HepG2 (cell line): ENCODE measurements around the gene PHACTR3. TPM values are rescaled to one million over a fixed set of nuclear protein-coding genes. Genes with fewer than 3 reads are reported as not detected.

ENCODE experiments used
- ATAC-seq: fragments of 200-7000 bp; cut with Tn5 transposase; 3 replicates; pipeline ENCODE4 v1.9.1; 2020; ENCODE audit warnings: mild to moderate bottlenecking, moderate library complexity
- BruUV-seq: library from RNA; stranded (reverse); fragments of 400-500 nt; replicated peaks from 2 replicates; lab custom pipeline; 2021; lab: Mats Ljungman, UMichigan
- CTCF ChIA-PET: fragments of 300-600 bp; formaldehyde crosslinking; extraction: SDS; loops from one replicate; lab custom pipeline; 2021; ENCODE audit warnings: low total read pairs, inconsistent platforms, low intra/inter-chr PET ratio; lab: Yijun Ruan, JAX
- POLR2A ChIA-PET: fragments of 350-600 bp; sonication (Branson Sonifier 250); formaldehyde crosslinking; loops from one replicate; lab custom pipeline; 2020; ENCODE audit warnings: antibody characterized with exemption, inconsistent platforms; lab: Yijun Ruan, JAX
- DNase-seq: peaks from one replicate; pipeline ENCODE4 v3.0.0-alpha.2; 2015; ENCODE audit warnings: low spot score
- FAIRE-seq: peaks from 3 replicates; lab custom pipeline; 2011; peaks lifted over from hg19 to GRCh38; lab: Jason Lieb, UNC
- H2AFZ ChIP-seq: one replicate; pipeline ENCODE4 v1.6.1; 2011; ENCODE audit warnings: low read length, inconsistent platforms
- H3K27ac ChIP-seq: fragments of 300-600 bp; 3 replicates; pipeline ENCODE4 v1.8.0; 2011; ENCODE audit warnings: mixed run types, mild to moderate bottlenecking, mixed read lengths, low read length, inconsistent platforms; ENCODE audit not compliant: insufficient read depth; ENCODE audit errors: extremely low read length
- H3K27me3 ChIP-seq, 2 experiments: fragments of 200-600 bp in 1 of 2; 2 replicates in 1 of 2; 3 replicates in 1 of 2; pipeline versions ENCODE4 v1.6.0 to v1.8.0; 2011; ENCODE audit warnings: low read length in 2 of 2, mild to moderate bottlenecking in 2 of 2, moderate library complexity in 2 of 2, inconsistent platforms in 1 of 2; ENCODE audit not compliant: insufficient read depth in 2 of 2, control insufficient read depth in 1 of 2
- H3K36me3 ChIP-seq, 2 experiments: fragments of 200-600 bp in 1 of 2; replicated peaks in 1 of 2; 2 replicates in 1 of 2; 3 replicates in 1 of 2; pipeline versions ENCODE4 v1.5.1 to v1.8.0; 2011; ENCODE audit warnings: low read length in 2 of 2, inconsistent platforms in 1 of 2; ENCODE audit not compliant: insufficient read depth in 2 of 2, control insufficient read depth in 1 of 2
- H3K4me1 ChIP-seq: 2 replicates; pipeline ENCODE4 v1.5.1; 2012; ENCODE audit warnings: low read length, inconsistent platforms; ENCODE audit not compliant: insufficient read depth
- H3K4me2 ChIP-seq: 2 replicates; pipeline ENCODE4 v1.6.0; 2011; ENCODE audit warnings: low read depth, low read length, inconsistent platforms
- H3K4me3 ChIP-seq, 3 experiments: fragments of 200-600 bp in 1 of 3; sonication (generic), shearing (Covaris generic) in 1 of 3; replicated peaks in 1 of 3; 2 replicates each; pipeline ENCODE4 v1.5.1; 2011 to 2016; ENCODE audit warnings: low read length in 3 of 3, inconsistent platforms in 2 of 3, low read depth in 2 of 3, mild to moderate bottlenecking in 2 of 3, control low read depth in 1 of 3, mixed read lengths in 1 of 3; ENCODE audit not compliant: insufficient read depth in 1 of 3
- H3K79me2 ChIP-seq: one replicate; pipeline ENCODE4 v1.6.1; 2011; ENCODE audit warnings: low read length, inconsistent platforms; ENCODE audit not compliant: insufficient read depth
- H3K9ac ChIP-seq: 2 replicates; pipeline ENCODE4 v1.6.0; 2011; ENCODE audit warnings: mild to moderate bottlenecking, low read depth, low read length, inconsistent platforms; ENCODE audit not compliant: insufficient read depth
- H3K9me3 ChIP-seq: 2 replicates; pipeline ENCODE4 v1.5.1; 2012; ENCODE audit warnings: mild to moderate bottlenecking, low read length
- H4K20me1 ChIP-seq: 2 replicates; pipeline ENCODE4 v1.6.0; 2011; ENCODE audit warnings: inconsistent platforms, mild to moderate bottlenecking, low read length, moderate library complexity; ENCODE audit not compliant: insufficient read depth
- ARID2 ChIP-seq: sonication (generic); formaldehyde crosslinking; IDR thresholded peaks from 2 replicates; pipeline ENCODE4 v1.8.1; 2022; ENCODE audit warnings: mild to moderate bottlenecking, missing genetic modification reagents, borderline replicate concordance
- MAFF ChIP-seq: IDR thresholded peaks from 2 replicates; pipeline ENCODE4 v1.6.1; 2011; ENCODE audit warnings: low read depth, low read length, improper control_type of control experiment
- MAFK ChIP-seq, 2 experiments: IDR thresholded peaks in 1 of 2; conservative IDR thresholded peaks in 1 of 2; 2 replicates each; pipeline ENCODE4 v1.6.1; 2011; ENCODE audit warnings: improper control_type of control experiment in 2 of 2, low read length in 2 of 2
- NFE2L2 ChIP-seq: fragments of 150-350 bp; IDR thresholded peaks from 2 replicates; pipeline ENCODE4 v1.6.1; 2014; ENCODE audit warnings: low read length
- ZFP82 ChIP-seq: sonication (generic); formaldehyde crosslinking; IDR thresholded peaks from 2 replicates; pipeline ENCODE4 v1.5.1; 2020; ENCODE audit warnings: mild to moderate bottlenecking, missing genetic modification reagents, borderline replicate concordance
- ZFP91 ChIP-seq: sonication (generic); formaldehyde crosslinking; IDR thresholded peaks from 2 replicates; pipeline ENCODE4 v1.9.0; 2022; ENCODE audit warnings: missing genetic modification reagents, mild to moderate bottlenecking, borderline replicate concordance
- ZNF138 ChIP-seq: sonication (generic); formaldehyde crosslinking; IDR thresholded peaks from 2 replicates; pipeline ENCODE4 v1.5.0; 2020; ENCODE audit warnings: mild to moderate bottlenecking, low read depth, missing genetic modification reagents
- ZNF607 ChIP-seq: sonication (generic); formaldehyde crosslinking; IDR thresholded peaks from 2 replicates; pipeline ENCODE4 v1.5.1; 2020; ENCODE audit warnings: missing genetic modification reagents, mild to moderate bottlenecking, borderline replicate concordance
- ZNF652 ChIP-seq: IDR thresholded peaks from 2 replicates; pipeline ENCODE4 v1.6.1; 2016; ENCODE audit warnings: low read depth, borderline replicate concordance
- ZSCAN29 ChIP-seq: sonication (generic); formaldehyde crosslinking; conservative IDR thresholded peaks from 2 replicates; pipeline ENCODE4 v1.4.0; 2020; ENCODE audit warnings: mild to moderate bottlenecking, missing genetic modification reagents
- WGBS: methylation state at CpG from one replicate; pipeline ENCODE4 v1.1.6; 2017; ENCODE audit warnings: low lambda C conversion rate; 5-methylcytosine and 5-hydroxymethylcytosine counted together
- in situ Hi-C: cut with HindIII; loops from 2 replicates; pipeline ENCODE4 v1.10.0; 2017; ENCODE audit warnings: low pct_unique_long_range_greater_than_20kb; ENCODE audit not compliant: extremely low pct_ligation_motif_present
- intact Hi-C: fragments of 100-400 bp; cut with micrococcal nuclease; formaldehyde crosslinking; loops from one replicate; pipeline ENCODE4 v1.10.0; 2022; ENCODE audit not compliant: unreplicated experiment
- polyA plus RNA-seq, 8 experiments: library from polyadenylated mRNA; depleted of rRNA in 3 of 8; stranded (reverse) in 7 of 8; unstranded in 1 of 8; fragments of >200 nt; fragmentation: Illumina TruSeq in 4 of 8; extraction: Trizol in 4 of 8; gene quantifications; 2 replicates each; pipeline versions ENCODE4 v1.2.1 to v1.2.3, GENCODE V29; 2011 to 2016; ENCODE audit warnings: low read depth in 4 of 8, missing spikeins in 1 of 8, mixed read lengths in 1 of 8; ENCODE audit not compliant: insufficient read depth in 1 of 8
- total RNA-seq, 5 experiments: library from RNA; depleted of rRNA; stranded (reverse); fragments of >200 nt; fragmentation: Illumina TruSeq; extraction: Trizol; gene quantifications; 2 replicates each; pipeline ENCODE4 v1.2.3, GENCODE V29; 2016; ENCODE audit warnings: low read depth in 1 of 5

Gene PHACTR3
- total and polyA plus RNA-seq, 2 of the 13 experiments (the other 11 are each of a cell fraction or from before 2014, with no cell fraction given): not detected

GRCh38 chr20:59821201-59821600 lies 216.9 kb downstream of the PHACTR3 start:
- Histone ChIP-seq H2AFZ (no peak overlapping the region), H3K27ac (no peak overlapping the region), H3K4me3 (no peak overlapping the region), H3K36me3 (no peaks in the 10 kb centered on the region), H3K9me3 (no peaks in the 10 kb centered on the region), H3K27me3 (peaks cover 0 to 38% of the 10 kb centered on the region in 2 experiments; a peak in 3 of 5 replicates), H3K4me2 (no peak overlapping the region), H4K20me1 (no peaks in the 10 kb centered on the region), H3K4me1 (no peaks in the 10 kb centered on the region), H3K79me2 (no peaks in the 10 kb centered on the region), H3K9ac (no peak overlapping the region)
- ATAC-seq (no peak), DNase-seq (no peak), FAIRE-seq (no peak)
- in situ Hi-C loops (no loop called here), intact Hi-C loops (no loop called here)
- 14% methylated on average over 7 of the region's 7 CpGs for WGBS
- ChIA-PET CTCF (no interaction called here), POLR2A (no interaction called here)
- TF ChIP-seq ZNF652 (CRISPR knock-in tag) (no peak), MAFK (conservative IDR thresholded peaks at IDR 0.05 in 1 of 2, IDR thresholded peaks at IDR 0.05 in 1 of 2; ENCODE audit: low read length in 2 of 2) (peak; percentile 69 to 85), ZNF607 (CRISPR knock-in tag) (no peak), ZNF138 (no peak), NFE2L2 (no peak), MAFF (peak; percentile 65), ZSCAN29 (CRISPR knock-in tag) (no peak), ZFP82 (CRISPR knock-in tag) (no peak), ARID2 (no peak), ZFP91 (CRISPR knock-in tag) (no peak)
- no TSS peak for BruUV-seq
